Tibial nerve (tissue), 3 donors: ENCODE measurements around the gene RNFT1.
"Not testable (repeated sequence)": the region's sequence is repeated elsewhere in the genome, so short reads cannot be mapped to it uniquely, and the experiment has no call there.

Experiments
- POLR2A ChIP-seq, 2 donors: fragments of 450-650 bp; IDR thresholded peaks; one replicate each; pipeline ENCODE4 v1.6.1; 2017; ENCODE audit warnings: antibody characterized with exemption in 2 of 2, mild to moderate bottlenecking in 2 of 2, moderate library complexity in 2 of 2
- TF ChIP-seq, protein P1 (sequence below), 5 experiments: fragments of 200-600 bp in 3 of 5; fragments of 450-650 bp in 2 of 5; sonication (generic) in 3 of 5; IDR thresholded peaks; one replicate each; pipeline ENCODE4 v1.5.1; 2016 to 2019; ENCODE audit warnings: antibody characterized with exemption in 5 of 5, mild to moderate bottlenecking in 3 of 5, moderate library complexity in 2 of 5

DNA sequence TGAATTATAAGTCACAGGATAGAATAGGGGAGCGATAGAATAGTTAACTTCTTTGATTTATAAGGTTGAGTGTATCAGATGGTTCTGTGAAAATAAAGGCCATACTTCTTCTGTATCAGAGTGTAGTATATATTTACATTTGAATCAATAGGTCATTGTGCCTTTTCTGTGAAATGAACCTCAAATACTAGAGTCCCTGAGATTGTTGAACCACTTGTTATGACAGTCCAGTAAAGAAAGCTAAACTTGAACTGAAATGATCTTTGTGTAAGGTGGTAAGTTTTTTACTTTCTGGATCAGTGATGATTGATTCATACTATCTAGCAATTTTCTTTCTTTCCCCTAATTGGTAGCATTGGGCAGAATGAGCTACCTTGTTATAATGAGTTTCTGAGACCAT, 31.2 kb downstream of the RNFT1 start:
- TF ChIP-seq POLR2A (IDR thresholded peaks at IDR 0.05) = not testable (repeated sequence)
- TF ChIP-seq, protein P1, sequence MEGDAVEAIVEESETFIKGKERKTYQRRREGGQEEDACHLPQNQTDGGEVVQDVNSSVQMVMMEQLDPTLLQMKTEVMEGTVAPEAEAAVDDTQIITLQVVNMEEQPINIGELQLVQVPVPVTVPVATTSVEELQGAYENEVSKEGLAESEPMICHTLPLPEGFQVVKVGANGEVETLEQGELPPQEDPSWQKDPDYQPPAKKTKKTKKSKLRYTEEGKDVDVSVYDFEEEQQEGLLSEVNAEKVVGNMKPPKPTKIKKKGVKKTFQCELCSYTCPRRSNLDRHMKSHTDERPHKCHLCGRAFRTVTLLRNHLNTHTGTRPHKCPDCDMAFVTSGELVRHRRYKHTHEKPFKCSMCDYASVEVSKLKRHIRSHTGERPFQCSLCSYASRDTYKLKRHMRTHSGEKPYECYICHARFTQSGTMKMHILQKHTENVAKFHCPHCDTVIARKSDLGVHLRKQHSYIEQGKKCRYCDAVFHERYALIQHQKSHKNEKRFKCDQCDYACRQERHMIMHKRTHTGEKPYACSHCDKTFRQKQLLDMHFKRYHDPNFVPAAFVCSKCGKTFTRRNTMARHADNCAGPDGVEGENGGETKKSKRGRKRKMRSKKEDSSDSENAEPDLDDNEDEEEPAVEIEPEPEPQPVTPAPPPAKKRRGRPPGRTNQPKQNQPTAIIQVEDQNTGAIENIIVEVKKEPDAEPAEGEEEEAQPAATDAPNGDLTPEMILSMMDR (IDR thresholded peaks at IDR 0.05) = not testable (repeated sequence)
